ENCODE results near the gene CRYGC.

The CRYGC gene

DNA sequence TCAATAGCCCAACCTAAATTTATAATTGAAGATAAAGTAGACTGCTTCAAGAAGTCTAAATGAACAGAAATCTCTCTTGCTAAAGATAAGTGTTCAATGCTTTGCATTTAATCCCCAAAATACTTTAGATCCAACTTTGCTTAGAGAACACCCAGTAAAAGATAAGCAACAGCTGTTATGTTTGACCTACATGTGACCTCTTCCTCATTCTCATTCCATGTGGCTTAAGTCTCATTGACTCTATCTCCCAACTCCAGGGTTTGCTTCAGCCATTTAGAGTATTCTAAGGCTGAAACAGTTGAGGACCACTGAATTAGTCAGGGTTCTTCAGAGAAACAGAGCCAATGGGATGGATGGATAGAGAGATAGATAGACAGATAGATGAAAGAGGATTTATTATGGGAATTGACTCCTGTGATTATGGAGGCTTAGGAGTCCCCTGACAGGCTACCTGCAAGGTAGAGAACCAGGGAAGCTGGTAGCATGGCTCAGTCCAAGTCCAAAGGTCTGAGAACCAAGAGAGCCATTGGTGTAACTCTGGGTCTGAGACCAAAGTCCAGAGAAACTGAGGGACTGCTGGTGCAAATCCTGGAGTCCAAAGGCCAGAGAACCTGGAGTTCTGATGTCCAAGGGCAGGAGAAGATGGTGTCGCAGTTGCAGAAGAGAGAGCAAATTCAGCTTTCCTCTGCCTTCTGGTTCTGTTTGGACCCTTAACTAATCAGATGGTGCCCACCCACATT is 37.4 kb downstream of the CRYGC start:
- Histone ChIP-seq H3K36me3 (ENCODE audit: control insufficient read depth, insufficient read depth, low read length) (no peaks in the 10 kb centered on the region), H3K4me1 (ENCODE audit: control insufficient read depth, insufficient read depth, low read length) (no peaks in the 10 kb centered on the region), H3K9ac (ENCODE audit: low read length) (no peak overlapping the region), H3K27ac (ENCODE audit: low read depth, low read length) (no peak overlapping the region), H3K27me3 (ENCODE audit: control insufficient read depth, insufficient read depth, low read length) (no peaks in the 10 kb centered on the region), H3K4me3 (ENCODE audit: low read depth, low read length) (no peak overlapping the region), H3K9me3 (ENCODE audit: control insufficient read depth, insufficient read depth, low read depth, low read length) (no peaks in the 10 kb centered on the region)

GRCh38 chr2:208090420-208090819 is 39.2 kb downstream of the CRYGC start:
- no peaks in the 10 kb centered on the region for H3K27me3 ChIP-seq (ENCODE audit: control insufficient read depth, insufficient read depth, low read length)
- H3K4me1 ChIP-seq (ENCODE audit: control insufficient read depth, insufficient read depth, low read length), result no peaks in the 10 kb centered on the region
- no peaks in the 10 kb centered on the region for H3K9me3 ChIP-seq (ENCODE audit: control insufficient read depth, insufficient read depth, low read depth, low read length)
- no peaks in the 10 kb centered on the region for H3K36me3 ChIP-seq (ENCODE audit: control insufficient read depth, insufficient read depth, low read length)
- H3K9ac ChIP-seq (ENCODE audit: low read length), result no peak overlapping the region
- H3K27ac ChIP-seq (ENCODE audit: low read depth, low read length), result no peak overlapping the region
- no peak overlapping the region for H3K4me3 ChIP-seq (ENCODE audit: low read depth, low read length)

GRCh38 chr2:208086029-208086428 is 43.6 kb downstream of the CRYGC start:
- Histone ChIP-seq H3K4me3 (ENCODE audit: low read depth, low read length) (no peak overlapping the region), H3K27me3 (ENCODE audit: control insufficient read depth, insufficient read depth, low read length) (no peaks in the 10 kb centered on the region), H3K36me3 (ENCODE audit: control insufficient read depth, insufficient read depth, low read length) (no peaks in the 10 kb centered on the region), H3K9ac (ENCODE audit: low read length) (no peak overlapping the region), H3K4me1 (ENCODE audit: control insufficient read depth, insufficient read depth, low read length) (no peaks in the 10 kb centered on the region), H3K9me3 (ENCODE audit: control insufficient read depth, insufficient read depth, low read depth, low read length) (no peaks in the 10 kb centered on the region), H3K27ac (ENCODE audit: low read depth, low read length) (no peak overlapping the region)

GRCh38 chr2:208083807-208084206 is 45.8 kb downstream of the CRYGC start:
- H3K4me3 ChIP-seq (ENCODE audit: low read depth, low read length), result no peak overlapping the region
- H3K4me1 ChIP-seq (ENCODE audit: control insufficient read depth, insufficient read depth, low read length), result no peaks in the 10 kb centered on the region
- peaks cover 4% of the 10 kb centered on the region; the same call in 1 of the 2 replicates for H3K9me3 ChIP-seq (ENCODE audit: control insufficient read depth, insufficient read depth, low read depth, low read length)
- H3K36me3 ChIP-seq (ENCODE audit: control insufficient read depth, insufficient read depth, low read length), result no peaks in the 10 kb centered on the region
- no peak overlapping the region for H3K27ac ChIP-seq (ENCODE audit: low read depth, low read length)
- H3K9ac ChIP-seq (ENCODE audit: low read length), result no peak overlapping the region
- H3K27me3 ChIP-seq (ENCODE audit: control insufficient read depth, insufficient read depth, low read length), result no peaks in the 10 kb centered on the region

Measured in HUES6 (cell line).